Activated T-helper 9 cell treated with anti-CD3 and anti-CD28 coated beads, Interleukin-2, amount 50 U/mL, for 16 hours (primary cell): ENCODE results near the gene APBA2.

Experiments used
- DNase-seq: peaks from one replicate; pipeline ENCODE4 v3.0.0-alpha.2; 2020; ENCODE audit warnings: low read depth

APBA2 gene

GRCh38 chr15:29058903-29059539, 173.2 kb downstream of the APBA2 start:
- no peak for DNase-seq

- no peak for DNase-seq
Observed at GRCh38 chr15:29059871-29060640, 174.3 kb downstream of the APBA2 start.

DNA sequence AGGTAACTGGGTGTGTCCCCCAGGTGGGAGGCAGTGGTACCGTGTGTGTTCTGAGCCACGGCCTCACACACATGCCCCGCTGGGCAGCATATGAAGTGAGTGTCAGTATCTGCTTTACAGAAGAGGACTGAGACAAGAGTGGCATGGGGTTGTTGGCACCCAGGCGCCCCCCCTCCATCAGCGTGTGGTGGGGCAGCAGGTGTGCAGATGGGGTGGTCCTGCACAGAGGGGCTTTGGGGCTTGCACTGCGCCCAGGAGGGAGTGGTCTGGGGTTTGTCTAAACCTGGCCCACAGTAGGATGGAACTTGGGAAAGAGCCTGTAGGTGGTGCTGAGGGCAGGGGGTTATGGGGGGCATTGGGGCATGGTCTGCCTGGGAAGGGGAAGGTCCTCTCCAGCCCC, 176.0 kb downstream of the APBA2 start:
- no peak for DNase-seq

DNA sequence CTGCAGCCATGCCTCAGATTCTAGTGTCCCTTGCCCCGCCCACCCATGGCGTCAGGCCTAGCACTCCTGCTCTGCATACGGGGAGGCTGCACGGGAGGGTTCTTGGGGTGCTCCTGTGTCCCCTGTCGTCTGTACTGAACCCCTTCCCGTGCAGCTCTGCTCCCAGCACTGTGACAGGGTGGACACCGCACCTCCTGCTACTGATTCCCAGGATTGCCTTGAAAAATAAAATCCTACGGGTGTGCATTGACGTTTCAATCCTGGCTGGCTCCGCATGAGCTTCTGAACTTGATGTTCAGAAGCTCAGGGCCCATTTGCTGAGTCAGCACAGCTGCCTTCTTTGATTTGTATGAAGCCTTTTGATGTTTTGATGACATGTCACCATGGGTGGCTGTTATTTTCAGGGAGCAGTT, 176.4 kb downstream of the APBA2 start:
- no peak for DNase-seq

DNA sequence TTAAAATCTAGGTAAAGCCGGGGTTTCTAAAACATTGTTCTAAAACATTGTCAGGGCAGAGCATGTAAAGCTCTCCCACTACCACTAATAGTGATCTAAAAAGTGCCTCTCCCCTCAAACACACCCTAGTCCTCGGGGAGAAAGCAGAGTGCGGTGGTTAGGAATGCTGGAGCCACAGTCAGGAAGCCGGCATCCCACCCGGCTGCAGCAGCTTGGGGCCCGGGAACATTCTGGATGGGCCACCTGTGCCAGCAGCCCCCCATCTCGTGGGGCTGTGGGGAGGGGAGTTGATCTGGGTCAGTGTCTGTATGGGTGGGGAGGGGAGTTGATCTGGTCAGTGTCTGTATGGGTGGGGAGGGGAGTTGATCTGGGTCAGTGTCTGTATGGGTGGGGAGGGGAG, 176.9 kb downstream of the APBA2 start:
- DNase-seq: no peak

DNA sequence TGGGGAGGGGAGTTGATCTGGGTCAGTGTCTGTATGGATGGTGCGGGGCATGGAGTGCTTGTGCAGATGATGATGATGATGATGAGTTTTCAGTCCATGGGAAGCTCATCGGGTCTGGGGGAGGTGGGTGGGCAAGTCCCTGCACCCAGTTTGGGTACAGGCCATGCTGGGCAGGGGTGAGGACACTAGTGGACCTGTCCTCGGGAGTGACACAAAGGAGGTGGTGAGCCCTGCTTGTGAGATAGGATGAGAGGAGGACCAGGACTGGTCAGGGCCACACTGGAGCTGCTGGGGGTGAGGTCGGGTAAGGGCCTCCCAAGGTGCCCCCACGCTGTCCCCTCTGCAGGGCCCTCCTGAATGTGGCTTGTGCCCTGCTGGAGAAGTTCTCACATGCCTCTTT, 177.9 kb downstream of the APBA2 start:
- DNase-seq: no peak

- no peak for DNase-seq
Observed at GRCh38 chr15:29064290-29064689, 178.5 kb downstream of the APBA2 start.

- no peak for DNase-seq
Observed at GRCh38 chr15:29064731-29065130, 179.0 kb downstream of the APBA2 start.

DNA sequence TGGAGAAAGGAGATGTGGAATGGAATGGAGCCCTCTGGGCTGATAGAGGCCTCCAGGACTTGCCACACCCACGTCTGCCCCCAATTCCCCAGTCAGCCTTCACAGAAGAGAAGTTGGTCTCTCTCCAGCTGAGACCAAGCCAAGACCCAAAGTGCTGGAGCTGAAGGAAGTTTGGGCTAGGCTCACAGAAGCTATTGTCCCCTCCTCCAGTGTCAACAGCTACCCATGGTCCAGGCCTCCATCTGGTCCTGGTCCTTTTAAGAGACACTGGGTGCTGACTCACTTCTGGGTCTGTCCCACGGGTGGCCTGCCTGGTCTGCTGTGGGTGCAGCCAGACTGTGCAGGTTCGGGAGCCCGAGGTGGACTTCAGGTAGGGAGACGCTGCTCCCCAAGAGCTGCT, 179.8 kb downstream of the APBA2 start:
- no peak for DNase-seq

GRCh38 chr15:29066310-29066709, 180.5 kb downstream of the APBA2 start:
- no peak for DNase-seq

GRCh38 chr15:29066838-29067237, 181.1 kb downstream of the APBA2 start:
- no peak for DNase-seq

- DNase-seq: no peak
Observed at GRCh38 chr15:29067949-29068348, 182.2 kb downstream of the APBA2 start.

DNA sequence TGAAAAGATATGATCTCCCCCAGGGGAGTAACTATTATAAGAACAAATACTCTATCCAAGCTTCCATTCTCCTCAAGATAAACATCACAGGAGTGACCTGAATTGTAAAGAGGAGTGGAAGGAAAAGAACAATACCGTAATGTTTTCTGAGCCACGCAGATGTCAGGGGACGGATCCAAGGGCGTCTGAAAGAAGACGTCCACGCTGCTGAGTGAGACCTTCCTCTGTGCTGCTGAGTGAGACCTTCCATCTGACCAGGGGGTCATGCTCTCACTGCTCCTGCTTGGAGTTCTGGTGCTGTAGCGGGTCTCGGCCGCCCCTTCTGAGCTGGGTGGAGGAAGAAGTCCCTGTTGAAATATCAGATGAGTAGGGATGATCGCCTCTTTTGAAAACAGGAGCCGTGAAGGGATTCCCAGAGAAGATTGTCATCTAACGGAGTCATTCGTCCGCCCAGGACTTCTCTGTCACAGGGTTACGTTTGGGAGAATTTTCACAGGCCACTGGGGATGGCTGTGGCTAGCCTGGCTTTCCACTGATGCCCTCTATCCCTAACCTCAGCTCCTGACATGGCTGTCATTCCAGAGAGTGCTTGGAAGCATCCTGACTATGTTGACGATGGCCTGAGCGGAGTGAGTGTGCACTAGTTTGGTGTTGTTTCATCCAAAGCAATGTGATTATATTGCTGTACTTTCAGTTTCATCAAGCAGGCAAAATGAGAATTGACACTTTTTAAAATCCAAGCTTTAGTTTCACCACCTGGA, 184.9 kb downstream of the APBA2 start:
- no peak for DNase-seq

DNA sequence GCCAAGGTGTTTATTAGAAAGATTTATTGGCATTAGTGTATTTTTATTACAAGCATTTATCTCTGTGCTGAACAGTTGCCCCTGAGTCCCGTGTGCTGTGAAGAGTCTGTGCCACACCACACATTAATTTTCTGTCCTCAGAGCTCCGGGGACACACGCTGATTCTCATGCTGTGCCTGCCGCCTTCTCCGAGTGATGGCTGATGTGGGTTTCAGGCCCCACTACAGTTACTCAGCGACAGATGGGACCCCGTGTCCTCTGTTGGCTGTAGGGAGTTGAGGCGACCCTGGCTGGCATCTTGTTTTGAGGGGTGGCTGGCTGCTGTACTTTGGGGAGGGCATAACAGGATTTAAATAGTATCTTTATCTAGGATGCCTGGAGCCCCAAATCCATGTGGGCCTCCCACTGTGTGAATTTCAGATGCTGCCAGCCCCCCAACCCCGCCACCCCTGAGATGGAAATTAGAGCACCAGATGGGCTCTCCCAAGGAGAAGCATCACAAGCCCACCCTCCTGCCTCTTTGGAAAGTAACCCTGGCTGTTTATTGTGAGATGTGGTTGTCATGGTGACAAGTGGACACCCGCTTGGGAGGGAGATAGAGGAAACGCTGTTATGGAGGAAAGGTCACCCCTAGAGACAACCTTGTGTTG, 185.6 kb downstream of the APBA2 start:
- no peak for DNase-seq

- no peak for DNase-seq
Observed at GRCh38 chr15:29071882-29072273, 186.1 kb downstream of the APBA2 start.

DNA sequence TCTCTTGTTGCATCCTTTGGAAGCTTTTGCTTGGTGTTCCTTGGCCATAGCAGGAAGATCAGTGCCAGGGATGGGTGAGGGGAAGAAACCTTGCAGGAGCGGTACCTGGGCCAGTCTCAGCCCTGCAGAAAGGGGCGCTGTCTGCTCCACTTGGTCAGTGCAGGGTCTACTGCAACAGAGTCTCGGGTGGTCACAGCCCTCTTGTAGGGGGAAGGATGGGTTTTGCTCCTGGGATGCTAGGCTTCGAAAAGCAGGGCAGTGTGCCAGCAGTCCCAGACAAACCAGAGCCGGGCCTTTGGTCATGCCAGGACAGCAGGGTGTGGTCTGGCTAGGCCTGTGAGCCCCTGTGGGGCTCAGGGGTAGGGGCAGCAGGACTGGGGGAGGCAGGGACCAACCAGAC, 186.7 kb downstream of the APBA2 start:
- no peak for DNase-seq

GRCh38 chr15:29074045-29074444, 188.3 kb downstream of the APBA2 start:
- no peak for DNase-seq

GRCh38 chr15:29078541-29078940, 192.8 kb downstream of the APBA2 start:
- DNase-seq: no peak

- DNase-seq: no peak
Observed at GRCh38 chr15:29079479-29079878, 193.7 kb downstream of the APBA2 start.

GRCh38 chr15:29081781-29082180, 196.0 kb downstream of the APBA2 start:
- no peak for DNase-seq

- DNase-seq: no peak
Observed at GRCh38 chr15:29083161-29083560, 197.4 kb downstream of the APBA2 start.

- no peak for DNase-seq
Observed at GRCh38 chr15:29083858-29084257, 198.1 kb downstream of the APBA2 start.

DNA sequence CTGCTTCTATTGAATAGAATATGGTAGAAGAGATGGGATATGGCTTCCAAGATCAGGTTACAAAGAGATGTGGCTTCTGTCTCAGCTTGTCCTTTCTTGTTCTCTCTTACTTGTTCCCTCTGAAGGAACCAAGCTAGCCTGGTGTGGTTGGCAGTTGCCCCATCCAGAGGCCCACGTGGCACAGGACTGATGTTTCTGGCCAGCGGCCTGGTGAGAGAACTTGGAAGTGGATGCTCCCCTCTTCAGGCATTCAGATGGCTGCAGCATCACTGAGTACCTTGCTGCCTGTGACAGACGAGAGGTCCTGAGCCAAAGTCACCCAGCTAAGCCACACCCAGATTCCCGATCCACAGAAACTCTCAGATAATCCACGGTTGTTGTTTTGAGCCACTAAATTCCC, 200.2 kb downstream of the APBA2 start:
- DNase-seq: no peak
